ENCODE data around the gene JAGN1.

GRCh38 chr3:9846931-9847488, 43.4 kb upstream of the JAGN1 start:
- TF ChIP-seq, protein P1, sequence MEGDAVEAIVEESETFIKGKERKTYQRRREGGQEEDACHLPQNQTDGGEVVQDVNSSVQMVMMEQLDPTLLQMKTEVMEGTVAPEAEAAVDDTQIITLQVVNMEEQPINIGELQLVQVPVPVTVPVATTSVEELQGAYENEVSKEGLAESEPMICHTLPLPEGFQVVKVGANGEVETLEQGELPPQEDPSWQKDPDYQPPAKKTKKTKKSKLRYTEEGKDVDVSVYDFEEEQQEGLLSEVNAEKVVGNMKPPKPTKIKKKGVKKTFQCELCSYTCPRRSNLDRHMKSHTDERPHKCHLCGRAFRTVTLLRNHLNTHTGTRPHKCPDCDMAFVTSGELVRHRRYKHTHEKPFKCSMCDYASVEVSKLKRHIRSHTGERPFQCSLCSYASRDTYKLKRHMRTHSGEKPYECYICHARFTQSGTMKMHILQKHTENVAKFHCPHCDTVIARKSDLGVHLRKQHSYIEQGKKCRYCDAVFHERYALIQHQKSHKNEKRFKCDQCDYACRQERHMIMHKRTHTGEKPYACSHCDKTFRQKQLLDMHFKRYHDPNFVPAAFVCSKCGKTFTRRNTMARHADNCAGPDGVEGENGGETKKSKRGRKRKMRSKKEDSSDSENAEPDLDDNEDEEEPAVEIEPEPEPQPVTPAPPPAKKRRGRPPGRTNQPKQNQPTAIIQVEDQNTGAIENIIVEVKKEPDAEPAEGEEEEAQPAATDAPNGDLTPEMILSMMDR (IDR thresholded peaks at IDR 0.05 in 4 of 5, conservative IDR thresholded peaks at IDR 0.05 in 1 of 5), result no peak
- TF ChIP-seq POLR2A (IDR thresholded peaks at IDR 0.05), result no peak
